Skin epidermis (tissue), 12 donors: Measurements from ENCODE around the gene YY1.
"Not testable (repeated sequence)": the region's sequence is repeated elsewhere in the genome, so short reads cannot be mapped to it uniquely, and the experiment has no call there.

ENCODE experiments used
- H3K27ac ChIP-seq, 21 experiments: fragments of 200-600 bp; sonication (generic) in 11 of 21; one replicate each; pipeline ENCODE4 v1.5.0; 2020; ENCODE audit warnings: mild to moderate bottlenecking in 3 of 21, inconsistent platforms in 2 of 21, moderate library complexity in 2 of 21
- H3K4me3 ChIP-seq, 7 experiments: fragments of 200-600 bp; sonication (generic) in 2 of 7; one replicate each; pipeline ENCODE4 v1.5.0; 2020; ENCODE audit warnings: inconsistent platforms in 2 of 7, mild to moderate bottlenecking in 2 of 7, moderate library complexity in 1 of 7

Gene YY1

DNA sequence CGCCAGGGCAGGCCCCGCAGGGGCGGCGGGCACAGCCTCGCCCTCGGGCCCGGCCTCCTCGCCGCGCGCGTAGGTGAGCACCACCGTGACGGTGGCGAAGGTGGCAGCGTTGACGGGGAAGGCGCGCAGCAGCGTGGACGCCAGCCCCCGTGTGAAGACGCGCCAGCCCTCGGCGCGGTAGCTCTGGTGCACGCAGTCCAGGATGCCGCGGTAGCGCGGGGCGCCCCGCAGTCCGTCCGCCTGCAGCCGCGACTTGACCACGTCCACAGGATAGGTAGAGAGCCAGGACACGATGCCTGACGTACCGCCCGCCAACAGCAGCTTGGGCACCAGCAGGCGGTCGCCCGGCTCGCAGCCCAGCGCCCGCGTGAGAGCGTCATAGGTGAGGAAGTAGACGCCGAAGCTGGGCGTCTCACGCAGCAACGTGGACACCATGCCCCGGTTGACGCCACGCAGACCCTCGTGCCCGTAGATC, 53.4 kb downstream of the YY1 start:
- H3K27ac ChIP-seq, result no peak overlapping the region

GRCh38 chr14:100292776-100293461, 54.0 kb downstream of the YY1 start:
- H3K4me3 ChIP-seq, result no peak overlapping the region
- no peak overlapping the region for H3K27ac ChIP-seq

More for the DNA sequence above, 53.4 kb downstream of the YY1 start:
- H3K4me3 ChIP-seq, result no peak overlapping the region

- no peak overlapping the region for H3K4me3 ChIP-seq
- no peak overlapping the region for H3K27ac ChIP-seq
These were observed 54.7 kb downstream of the YY1 start for GRCh38 chr14:100293497-100294212.

DNA sequence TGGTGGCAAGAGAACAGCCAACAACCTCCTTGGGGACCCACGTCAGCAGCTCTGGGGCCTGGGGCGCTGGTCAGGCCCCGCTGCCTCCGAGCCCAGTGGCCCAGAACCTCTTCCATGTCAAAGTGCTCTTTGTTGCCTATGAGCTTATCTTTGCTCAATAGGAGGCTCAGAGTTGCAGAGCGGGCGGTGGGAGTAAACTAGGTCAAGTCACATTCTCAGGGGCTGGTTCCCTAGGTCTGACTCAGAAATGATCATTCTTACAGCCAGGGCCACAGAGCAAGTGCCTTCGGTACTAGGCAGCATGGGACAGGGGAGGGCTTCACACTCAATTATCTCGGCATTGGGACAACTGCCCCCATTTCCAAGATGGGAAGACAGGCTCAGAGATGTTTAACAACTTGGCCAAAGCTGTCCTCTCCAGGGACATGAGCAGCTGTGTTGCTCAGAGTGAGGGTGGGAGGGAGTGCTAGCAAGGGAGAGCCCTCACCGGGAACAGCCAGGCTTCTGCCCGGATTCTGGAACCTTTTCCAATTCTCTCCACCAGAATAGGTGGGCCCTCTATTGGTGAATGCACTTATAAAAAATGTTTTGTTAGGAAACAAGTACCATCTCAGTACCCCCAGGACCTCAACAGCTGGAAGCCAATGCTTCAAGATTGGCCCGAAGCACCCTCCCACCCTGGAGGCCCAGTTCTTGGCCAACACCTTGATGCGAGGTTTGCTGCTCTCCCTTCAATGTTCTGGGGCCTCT, 55.4 kb downstream of the YY1 start:
- Histone ChIP-seq H3K27ac (peak overlapping the region in 1 of 21 experiments; percentile 1), H3K4me3 (no peak overlapping the region)

GRCh38 chr14:100294963-100295330, 56.0 kb downstream of the YY1 start:
- H3K4me3 ChIP-seq, result no peak overlapping the region
- H3K27ac ChIP-seq, result peak overlapping the region in 1 of 21 experiments; percentile 1

DNA sequence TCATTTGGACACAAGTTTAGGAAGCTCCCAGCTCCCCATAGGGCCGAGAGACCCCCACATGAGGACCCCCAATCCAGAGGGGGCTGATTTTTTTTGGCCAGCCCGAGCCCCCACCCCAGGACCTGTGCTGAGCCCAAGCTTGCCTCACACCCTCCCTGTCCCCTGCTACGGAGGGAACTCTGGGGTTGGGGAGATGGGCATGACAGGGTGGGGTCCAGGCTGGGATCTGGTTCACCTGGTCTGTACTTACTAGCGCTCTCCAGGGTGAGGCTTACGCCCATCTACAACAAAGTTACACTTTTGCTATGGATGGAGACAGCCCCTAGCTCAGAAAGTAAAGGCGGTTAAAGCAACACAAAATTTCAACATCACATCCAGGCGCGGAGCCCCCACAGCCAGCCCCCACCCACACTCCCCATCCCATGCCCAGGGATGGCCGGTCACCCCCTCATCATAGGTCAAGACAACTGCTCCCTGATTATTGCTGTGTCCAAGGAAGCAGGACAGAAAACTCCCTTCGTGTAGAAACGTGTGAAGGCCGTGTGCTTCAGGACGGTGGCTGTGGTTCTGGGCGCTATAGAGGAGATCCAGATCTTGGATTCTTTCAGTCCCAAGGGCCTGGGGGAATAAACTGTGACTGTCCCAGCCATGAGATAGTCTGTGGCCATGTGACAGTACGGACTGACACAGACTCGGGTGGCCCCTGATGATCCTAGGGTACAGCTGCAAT, 56.6 kb downstream of the YY1 start:
- Histone ChIP-seq H3K27ac (peak overlapping the region in 1 of 21 experiments; percentile 1), H3K4me3 (no peak overlapping the region)

DNA sequence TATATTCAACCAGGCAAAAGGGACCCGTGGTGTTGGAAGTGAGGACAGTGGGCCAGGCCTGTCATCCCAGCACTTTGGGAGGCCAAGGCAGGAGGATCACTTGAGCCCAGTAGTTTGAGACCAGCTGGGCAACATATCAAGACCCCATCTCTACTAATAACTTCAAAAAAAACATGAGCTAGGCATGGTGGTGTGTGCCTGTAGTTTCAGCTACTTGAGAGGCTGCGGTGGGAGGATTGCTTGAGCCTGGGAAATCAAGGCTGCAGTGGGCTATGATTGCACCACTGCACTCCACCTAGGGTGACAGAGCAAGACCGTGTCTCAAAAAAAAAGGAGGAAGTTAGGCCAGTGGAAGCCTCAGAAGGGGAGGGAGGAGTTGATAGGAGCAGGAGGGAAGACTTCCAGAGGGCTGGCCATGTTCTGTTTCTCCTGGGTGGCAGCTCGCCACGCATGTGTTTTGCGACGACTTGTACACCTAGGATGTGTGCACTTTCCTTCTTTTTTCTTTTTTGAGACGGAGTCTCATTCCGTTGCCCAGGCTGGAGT, 57.2 kb downstream of the YY1 start:
- Histone ChIP-seq H3K4me3 (no peak overlapping the region), H3K27ac (no peak overlapping the region)

- H3K4me3 ChIP-seq, result not testable (repeated sequence)
- H3K27ac ChIP-seq, result peak overlapping the region in 14 of 21 experiments; percentile 12 to 71 (median 53)
These were observed 57.8 kb downstream of the YY1 start for GRCh38 chr14:100296729-100297128.

DNA sequence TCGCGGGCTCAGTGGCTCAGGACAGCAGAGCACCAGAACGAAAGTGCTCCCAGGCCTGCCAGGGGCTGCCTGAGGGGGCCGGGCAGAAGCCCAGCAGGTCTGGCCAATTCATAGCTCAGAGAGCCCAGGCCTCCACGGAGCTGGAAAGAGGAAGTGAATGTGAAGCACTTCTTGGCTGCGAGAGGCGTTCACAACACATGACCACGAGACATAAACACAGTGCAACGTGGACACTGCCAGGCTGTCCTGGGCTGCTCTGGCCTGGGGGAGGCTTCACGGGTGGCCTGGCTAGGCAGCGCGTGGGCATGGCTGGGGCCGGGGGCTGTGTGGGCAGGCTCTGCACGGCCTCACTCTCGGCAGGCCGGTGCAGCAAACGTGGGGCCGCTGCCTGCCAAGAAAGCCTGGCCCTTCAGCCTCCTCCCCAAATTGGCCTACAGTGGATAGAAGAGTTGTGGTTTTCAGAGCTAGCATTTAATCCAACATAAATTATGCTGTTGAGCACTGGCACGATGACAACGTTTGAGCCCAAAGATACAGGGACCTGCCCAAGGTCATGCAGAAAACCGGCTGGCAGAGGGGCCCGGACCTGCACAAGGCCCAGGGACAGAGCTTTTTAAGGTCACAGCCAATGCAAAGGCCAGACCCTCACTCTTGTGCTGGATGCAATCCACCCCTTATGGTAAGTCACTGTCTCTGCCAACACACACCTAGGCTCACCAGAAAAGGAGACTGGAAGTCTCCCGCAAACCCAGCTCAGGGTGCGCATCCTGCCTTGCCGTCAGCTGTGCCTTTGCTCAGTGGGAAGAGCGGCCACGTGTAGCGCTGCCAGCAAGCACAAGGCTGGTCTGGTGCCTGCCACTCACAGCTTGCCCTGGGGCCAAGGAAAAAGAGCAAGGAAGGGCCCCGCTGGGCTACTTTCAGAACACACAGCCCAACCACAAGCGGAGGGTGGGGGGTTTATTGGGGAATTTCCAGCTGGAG, 58.7 kb downstream of the YY1 start:
- Histone ChIP-seq H3K4me3 (no peak overlapping the region), H3K27ac (peak overlapping the region in 19 of 21 experiments; percentile 0 to 71 (median 36))

GRCh38 chr14:100298551-100299237, 59.8 kb downstream of the YY1 start:
- H3K27ac ChIP-seq, result peak overlapping the region in 1 of 21 experiments; percentile 23
- no peak overlapping the region for H3K4me3 ChIP-seq

- no peak overlapping the region for H3K4me3 ChIP-seq
- H3K27ac ChIP-seq, result no peak overlapping the region
These were observed 60.3 kb downstream of the YY1 start for GRCh38 chr14:100299238-100299560.

DNA sequence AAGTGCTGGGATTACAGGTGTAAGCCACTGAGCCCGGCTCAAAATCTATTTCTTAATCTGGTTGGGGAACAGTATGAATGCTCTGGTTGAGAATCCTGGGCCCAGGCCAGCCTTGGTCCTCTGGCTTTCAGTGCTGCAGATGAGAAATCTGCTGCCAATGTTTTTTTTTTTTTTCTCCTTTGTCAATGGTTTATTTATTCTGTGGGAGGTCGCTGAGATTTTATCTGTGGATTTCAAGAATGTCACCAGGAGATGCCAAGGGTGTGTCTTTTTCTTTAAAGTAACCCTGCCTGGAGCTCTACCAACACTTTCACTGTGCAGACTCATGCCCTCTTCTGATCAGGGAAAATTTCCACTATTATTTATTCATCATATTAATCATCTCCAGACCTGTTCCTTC, 63.7 kb downstream of the YY1 start:
- no peak overlapping the region for H3K4me3 ChIP-seq
- H3K27ac ChIP-seq, result peak overlapping the region in 3 of 21 experiments; percentile 4 to 84 (median 14)

- Histone ChIP-seq H3K27ac (peak overlapping the region in 7 of 21 experiments; percentile 9 to 84 (median 18)), H3K4me3 (no peak overlapping the region)
These were observed 64.2 kb downstream of the YY1 start for GRCh38 chr14:100303179-100303578.

GRCh38 chr14:100303925-100304324, 65.0 kb downstream of the YY1 start:
- Histone ChIP-seq H3K27ac (peak overlapping the region in 6 of 21 experiments; percentile 18 to 86 (median 77)), H3K4me3 (no peak overlapping the region)

GRCh38 chr14:100304825-100305323, 65.9 kb downstream of the YY1 start:
- Histone ChIP-seq H3K4me3 (peak overlapping the region; percentile 52 to 98 (median 73)), H3K27ac (peak overlapping the region in 15 of 21 experiments; percentile 11 to 93 (median 78))

DNA sequence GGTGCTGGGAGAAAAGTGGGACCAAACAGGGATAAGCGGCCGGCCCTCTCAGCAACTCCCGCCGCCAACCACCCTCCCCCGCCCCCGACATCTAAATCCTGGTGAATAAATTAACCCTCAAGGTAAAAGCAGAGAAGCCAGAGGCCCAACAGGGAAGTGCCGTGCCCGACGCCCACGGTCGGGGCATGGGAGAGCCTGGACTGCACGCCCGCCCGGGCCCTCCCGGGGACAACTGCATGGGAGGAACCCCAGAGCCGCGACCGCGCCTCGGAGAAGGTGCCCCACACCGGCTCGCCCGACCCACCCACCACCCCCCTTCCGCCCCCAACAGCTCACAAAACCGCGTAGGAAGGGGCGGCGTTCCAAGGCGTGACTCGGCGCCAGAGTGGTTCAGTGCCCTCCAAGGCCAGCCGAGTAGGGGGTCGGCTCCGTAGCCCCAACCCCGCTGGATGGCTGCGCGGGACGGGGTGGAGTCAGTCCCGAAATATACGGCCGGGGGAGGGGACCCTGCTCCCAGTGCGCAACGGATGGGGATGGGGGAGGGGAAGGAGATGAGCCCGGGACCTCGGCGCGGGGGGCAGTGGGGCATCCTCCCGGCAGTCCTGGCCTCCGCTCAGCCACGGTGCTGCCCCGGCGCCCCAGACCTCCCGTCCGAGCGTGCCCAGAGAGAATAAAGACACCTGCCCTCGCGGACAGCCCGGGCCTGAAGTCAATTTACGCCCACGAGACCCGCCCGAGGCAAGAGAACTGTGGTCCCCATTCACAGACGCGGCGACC, 66.6 kb downstream of the YY1 start:
- peak overlapping the region in 20 of 21 experiments; percentile 11 to 93 (median 76) for H3K27ac ChIP-seq
- H3K4me3 ChIP-seq, result peak overlapping the region; percentile 52 to 98 (median 73)
